Cardiac septum (tissue), 1 donor: ENCODE measurements around the gene COQ8A. TPM values are rescaled to one million over a fixed set of nuclear protein-coding genes. Genes with fewer than 3 reads are reported as not detected.
"Not testable (repeated sequence)": the region's sequence is repeated elsewhere in the genome, so short reads cannot be mapped to it uniquely, and the experiment has no call there.

ENCODE experiments used
- DNase-seq: peaks from one replicate; pipeline ENCODE4 v3.0.0-alpha.2; 2020; ENCODE audit warnings: low spot score
- intact Hi-C: fragments of 100-400 bp; cut with DNase I; formaldehyde crosslinking; loops from one replicate; pipeline ENCODE4 v1.14.0; 2022
- total RNA-seq: library from RNA; stranded (reverse); fragmentation: NEBNext Ultra II Directional; extraction: Animal tissue kit (Norgen Biotek cat#: 25700); gene quantifications from one replicate; pipeline ENCODE4 v1.2.1, GENCODE V29; 2021
- donor health status: DM: no; HTN: no; CAD: no.

COQ8A gene
- total RNA-seq, 1 donor from 2014 or later, result 168 TPM

- no peak for DNase-seq
- intact Hi-C loops, result no loop called here
These were observed 53.9 kb downstream of the COQ8A start for GRCh38 chr1:226993814-226994585.

DNA sequence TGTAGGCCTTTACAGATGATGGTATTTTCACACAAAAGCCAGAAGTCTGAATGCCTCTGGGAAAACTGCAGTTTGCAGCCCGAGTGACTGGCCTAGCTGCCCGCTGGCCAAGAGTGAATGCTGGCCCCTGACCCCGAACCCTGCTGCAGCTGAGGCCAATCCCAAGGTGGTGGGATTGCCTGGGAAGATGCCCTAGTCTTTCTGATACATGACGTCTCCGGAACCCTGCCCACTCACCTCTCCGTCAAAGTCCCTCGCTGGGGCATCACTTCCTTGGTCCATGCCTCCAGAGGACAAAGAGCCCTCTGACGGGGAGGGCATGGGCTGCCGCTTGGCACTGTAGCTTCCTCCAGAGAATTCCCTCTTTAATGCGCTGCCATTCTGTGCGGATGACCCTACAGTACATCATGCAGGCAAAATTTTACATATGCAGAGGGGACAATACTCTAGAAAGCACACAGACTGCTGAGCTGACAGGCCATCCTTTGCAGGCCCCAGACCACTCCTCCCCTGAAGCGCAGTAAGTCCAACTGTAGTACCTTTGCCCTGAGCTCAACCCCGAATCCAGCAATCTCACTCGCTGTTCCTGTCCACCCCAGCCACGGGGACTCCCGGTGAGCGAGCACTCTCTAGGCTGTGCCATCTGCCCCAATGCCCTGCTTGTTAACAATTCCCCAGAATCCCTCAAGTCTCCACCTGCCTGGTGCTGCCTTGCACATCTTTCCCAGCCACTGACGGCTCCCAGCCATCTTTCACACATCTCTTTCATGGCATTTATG, 54.7 kb downstream of the COQ8A start:
- intact Hi-C loops, result no loop called here

DNA sequence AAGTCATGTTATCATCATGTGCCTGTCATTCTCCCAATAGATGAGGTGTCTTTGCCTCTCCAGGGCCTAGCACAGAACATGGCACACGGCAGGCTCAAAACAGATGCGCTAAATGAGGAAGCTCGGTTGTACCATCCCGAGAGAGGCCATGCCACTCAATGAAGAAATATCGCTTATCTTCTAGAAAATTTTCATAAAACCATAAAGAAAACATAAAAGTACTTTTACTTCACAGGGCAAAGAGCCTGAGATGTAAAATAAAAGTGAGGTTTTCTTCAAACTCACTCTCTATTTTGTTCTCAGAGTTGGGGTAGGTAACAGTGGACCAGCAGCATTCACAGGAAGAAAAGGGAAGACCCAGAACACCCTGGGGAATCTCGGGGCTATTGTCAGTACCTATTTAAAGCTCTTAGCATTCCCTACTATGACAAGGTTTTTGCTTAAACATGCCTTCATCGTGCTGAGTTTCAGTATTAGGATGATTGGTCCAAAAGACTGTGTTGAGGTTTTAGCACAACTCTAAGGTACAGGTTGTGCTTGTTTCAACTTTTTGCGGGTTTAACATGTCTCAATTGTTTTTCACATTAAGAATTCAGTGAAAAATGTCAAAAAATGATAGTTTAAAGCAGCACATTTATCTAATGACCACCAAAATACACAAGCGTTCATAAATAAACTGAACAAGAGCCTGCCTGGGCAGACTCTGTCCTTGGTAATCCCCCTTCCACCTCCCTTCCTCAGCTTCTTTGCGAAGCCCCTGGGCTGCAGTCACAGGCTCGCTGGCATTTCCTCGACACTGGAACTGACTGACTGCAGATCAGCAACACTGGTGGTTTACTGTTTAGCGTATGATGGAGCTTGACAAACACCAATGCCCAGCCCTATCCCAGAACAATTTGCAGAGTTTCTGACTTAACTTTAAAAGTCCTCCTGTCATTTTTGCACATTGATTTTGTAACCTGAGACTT, 55.6 kb downstream of the COQ8A start:
- DNase-seq, result no peak
- intact Hi-C loops, result no loop called here

More for the DNA sequence above, 54.7 kb downstream of the COQ8A start:
- DNase-seq, result no peak

GRCh38 chr1:226999579-226999978, 59.5 kb downstream of the COQ8A start:
- DNase-seq, intact Hi-C loops: not testable (repeated sequence)

GRCh38 chr1:227002531-227003049, 62.5 kb downstream of the COQ8A start:
- intact Hi-C loops, result no loop called here
- DNase-seq, result no peak

- intact Hi-C loops, result no loop called here
- no peak for DNase-seq
These were observed 63.1 kb downstream of the COQ8A start for GRCh38 chr1:227003165-227003564.

DNA sequence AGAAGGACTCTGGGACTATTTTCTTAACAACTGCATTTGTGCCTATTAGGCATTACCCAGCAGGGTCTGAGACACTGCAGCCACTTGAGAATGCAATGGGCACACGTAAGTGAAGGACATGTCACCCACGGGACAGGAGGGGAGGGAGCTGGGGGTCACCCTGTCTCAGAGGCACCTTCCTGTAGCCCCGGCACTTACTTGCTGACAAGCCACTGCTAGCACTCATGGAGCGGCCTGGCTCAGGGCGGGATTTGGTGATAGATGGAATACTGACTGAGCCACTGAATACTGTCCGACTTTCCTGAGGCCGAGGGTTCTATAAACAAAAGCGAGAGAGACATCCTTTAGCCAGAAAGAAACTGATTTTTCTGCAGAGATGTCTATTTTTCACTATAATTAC, 64.7 kb downstream of the COQ8A start:
- intact Hi-C loops, result loop anchor here (1.0 kb wide), 1 partner anchor 12 kb away; no protein-coding TSS in a partner anchor
- no peak for DNase-seq

DNA sequence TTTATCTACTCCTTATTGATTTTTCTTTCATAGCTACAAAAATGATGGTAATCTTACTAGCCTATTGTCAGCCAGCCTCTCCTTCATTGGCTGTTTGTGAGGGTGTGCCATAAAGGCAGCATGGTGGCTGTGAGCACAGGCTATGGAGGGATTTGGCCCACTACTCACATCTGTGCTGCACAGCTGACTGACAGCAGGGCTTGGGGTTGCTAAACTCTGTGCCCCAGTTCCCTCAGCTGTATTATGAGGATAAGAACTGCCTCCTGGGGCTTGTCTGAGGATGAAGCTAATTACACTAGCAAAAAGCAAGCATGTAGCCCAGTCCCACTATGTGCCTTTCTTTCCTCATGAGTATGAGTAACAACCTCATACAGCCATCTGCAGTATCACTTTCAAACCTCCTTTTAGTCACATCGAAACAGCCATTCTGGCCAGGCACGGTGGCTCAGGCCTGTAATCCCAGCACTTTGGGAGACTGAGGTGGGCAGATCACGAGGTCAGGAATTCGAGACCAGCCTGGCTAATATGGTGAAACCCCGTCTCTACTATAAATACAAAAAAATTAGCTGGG, 66.2 kb downstream of the COQ8A start:
- intact Hi-C loops, result no loop called here
- DNase-seq, result no peak

- DNase-seq, result no peak
- intact Hi-C loops, result no loop called here
These were observed 69.8 kb downstream of the COQ8A start for GRCh38 chr1:227009937-227010336.

GRCh38 chr1:227010645-227011044, 70.6 kb downstream of the COQ8A start:
- intact Hi-C loops, result no loop called here
- DNase-seq, result no peak

DNA sequence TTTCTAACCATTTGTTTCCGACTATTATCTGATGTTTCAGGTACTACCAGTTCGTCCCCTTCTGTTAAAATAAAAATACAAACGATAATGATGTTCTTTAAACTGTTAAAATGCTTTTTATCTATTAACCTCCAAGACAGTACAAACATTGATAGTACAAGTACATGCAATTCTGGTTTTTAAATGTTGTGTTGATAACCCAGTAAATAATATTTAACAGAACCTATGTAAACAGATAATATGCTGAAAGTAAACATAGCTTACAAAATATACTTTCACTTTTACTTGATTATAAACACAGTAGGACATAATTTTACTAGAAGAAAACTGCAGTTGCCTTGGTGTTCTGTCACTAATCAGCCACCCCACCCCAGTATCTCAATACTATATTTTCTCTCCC, 76.9 kb downstream of the COQ8A start:
- intact Hi-C loops, result loop anchor here (1.0 kb wide), 1 partner anchor 12 kb away; no protein-coding TSS in a partner anchor
- no peak for DNase-seq

DNA sequence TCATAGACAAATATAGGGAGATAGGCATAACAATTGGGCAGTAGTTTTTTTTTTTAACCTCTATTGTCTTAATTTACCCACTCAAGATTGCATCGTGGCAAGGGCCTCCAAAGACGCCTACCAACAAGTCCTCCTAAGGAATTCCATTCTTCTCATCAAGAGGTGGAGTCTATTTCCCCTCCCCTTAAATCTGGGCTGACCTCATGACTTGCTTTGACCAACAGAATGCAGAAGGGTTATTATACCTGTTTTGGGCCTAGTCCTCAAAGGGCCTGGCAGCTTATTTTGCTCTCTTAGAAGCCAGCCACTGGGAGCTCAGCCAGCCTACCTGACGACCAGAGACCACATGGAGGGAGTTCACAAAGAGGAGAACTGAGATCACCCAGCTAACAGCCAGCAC, 92.3 kb downstream of the COQ8A start:
- intact Hi-C loops, result no loop called here
- no peak for DNase-seq

DNA sequence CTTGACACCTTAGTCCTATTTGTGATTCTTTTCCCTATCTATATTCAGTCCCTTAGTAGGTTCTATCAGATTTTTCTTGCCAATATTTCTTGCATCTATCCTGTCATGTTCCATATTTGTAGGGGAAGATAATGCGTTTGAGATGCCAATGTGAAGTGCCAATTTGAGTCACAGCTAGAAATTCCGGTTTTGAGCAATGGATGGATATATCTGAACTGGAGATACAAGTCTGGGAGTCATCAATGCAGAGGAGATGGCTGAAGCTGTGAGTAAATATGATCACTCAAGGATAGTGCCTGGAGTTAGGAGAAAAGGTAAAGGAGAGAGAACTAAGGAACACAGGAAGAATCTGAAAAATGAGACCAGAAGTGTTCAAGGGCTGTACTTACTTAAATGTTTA, 93.8 kb downstream of the COQ8A start:
- intact Hi-C loops, result no loop called here
- DNase-seq, result no peak

- intact Hi-C loops, result no loop called here
These were observed 95.2 kb downstream of the COQ8A start for GRCh38 chr1:227035316-227035715.

DNA sequence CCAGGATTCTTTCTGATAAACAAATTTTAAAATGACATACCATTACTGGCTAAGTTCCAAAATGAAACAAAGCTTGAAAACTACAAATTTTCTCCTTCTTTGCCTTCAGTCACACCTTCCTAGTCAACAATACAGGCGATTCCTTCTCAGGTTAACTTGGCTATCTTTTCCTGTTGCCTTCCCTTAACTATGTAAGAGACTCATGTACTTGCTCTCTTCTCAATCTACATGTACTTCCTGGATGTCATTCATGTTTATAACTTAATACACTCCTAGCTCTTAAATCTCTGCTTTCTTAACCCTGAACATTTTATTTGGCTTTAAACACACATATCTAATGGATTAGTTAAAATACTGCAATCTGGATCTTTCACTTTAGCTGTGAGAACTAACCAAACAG, 97.0 kb downstream of the COQ8A start:
- intact Hi-C loops, result no loop called here

More at GRCh38 chr1:227035316-227035715, 95.2 kb downstream of the COQ8A start:
- DNase-seq, result no peak

More for the DNA sequence above, 97.0 kb downstream of the COQ8A start:
- DNase-seq, result no peak
